CD1c-positive myeloid dendritic cell (primary cell): ENCODE measurements around the gene NPIPB8.
"Not testable (repeated sequence)": the region's sequence is repeated elsewhere in the genome, so short reads cannot be mapped to it uniquely, and the experiment has no call there.

Experiments used
- DNase-seq: peaks from one replicate; pipeline ENCODE4 v3.0.0-alpha.2; 2016; ENCODE audit errors: extremely low spot score

The NPIPB8 gene

GRCh38 chr16:28607116-28607623 is 30.7 kb upstream of the NPIPB8 start:
- DNase-seq, result no peak

DNA sequence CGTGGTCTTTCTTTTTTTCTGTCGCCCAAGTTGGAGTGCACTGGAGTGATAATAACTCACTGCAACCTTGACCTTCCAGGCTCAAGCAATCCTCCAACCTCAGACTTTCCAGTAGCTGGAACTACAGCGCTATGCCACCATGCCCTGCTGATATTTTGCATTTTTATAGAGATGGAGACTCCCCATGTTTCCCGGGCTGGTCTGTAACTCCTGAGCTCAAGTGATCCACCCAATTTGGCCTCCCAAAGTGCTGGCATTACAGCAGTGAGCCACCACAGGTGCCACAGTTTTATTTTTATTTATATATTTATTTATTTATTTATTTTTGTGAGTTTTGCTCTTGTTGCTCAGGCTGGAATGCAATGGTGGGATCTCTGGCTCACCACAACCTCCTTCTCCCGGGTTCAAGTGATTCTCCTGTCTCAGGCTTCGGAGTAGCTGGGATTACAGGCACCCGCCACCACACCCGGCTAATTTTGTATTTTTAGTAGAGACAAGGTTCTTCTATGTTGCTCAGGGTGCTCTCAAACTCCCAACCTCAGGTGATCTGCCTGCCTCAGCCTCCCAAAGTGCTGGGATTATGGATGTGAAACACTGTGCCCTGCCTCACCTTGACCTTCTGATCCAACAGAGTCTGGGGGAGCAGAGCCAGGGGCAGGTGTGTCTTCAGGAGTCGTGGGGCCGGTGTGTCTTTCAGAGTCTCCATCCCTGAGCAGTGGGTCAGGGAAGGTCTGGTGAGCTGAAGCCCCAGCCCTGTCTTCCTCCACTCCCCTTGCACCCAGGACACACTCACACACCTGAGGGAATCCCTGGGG is 30.0 kb upstream of the NPIPB8 start:
- not testable (repeated sequence) for DNase-seq

- not testable (repeated sequence) for DNase-seq
These were observed 29.4 kb upstream of the NPIPB8 start for GRCh38 chr16:28608496-28608808.

DNA sequence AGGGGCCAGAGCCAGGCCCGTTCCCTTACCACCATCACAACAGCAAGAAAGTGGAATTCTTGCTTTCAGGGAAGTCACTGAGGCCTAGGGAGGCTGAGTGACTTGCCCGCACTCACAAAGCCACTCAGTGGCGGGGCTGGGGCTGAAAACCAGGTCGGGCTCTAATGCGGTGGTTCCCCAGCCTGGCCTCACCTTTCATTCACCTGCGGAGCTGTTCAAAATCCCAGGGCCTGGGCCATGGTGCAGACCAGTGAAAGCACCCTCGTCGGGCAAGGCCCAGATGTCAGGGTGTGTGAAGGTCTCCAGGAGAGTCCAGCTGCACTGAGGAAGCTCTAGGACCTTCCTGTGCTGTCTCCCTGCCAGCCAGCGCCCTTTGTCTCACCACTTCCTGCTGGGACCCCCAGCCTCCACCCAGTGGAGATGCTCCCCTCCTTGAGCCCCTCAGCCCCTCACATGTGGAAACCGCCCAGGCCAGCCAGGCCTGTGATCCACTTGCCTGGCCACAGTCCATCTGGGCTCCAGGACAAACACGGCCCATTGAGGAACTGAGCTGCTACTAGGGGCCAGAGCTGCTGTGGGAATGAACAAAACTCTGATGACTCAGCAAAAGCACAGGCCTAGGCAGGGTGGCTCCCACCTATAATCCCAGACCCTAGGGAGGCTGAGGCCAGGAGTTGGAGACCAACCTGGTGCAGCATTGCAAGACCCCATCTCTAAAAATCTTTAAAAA is 28.8 kb upstream of the NPIPB8 start:
- DNase-seq, result not testable (repeated sequence)

- DNase-seq, result peak; percentile 41
These were observed 28.0 kb upstream of the NPIPB8 start, which contains the start of gene SULT1A1 for GRCh38 chr16:28609631-28610594. TSS of gene SULT1A1 (minus strand) at chr16:28610044. CDS start at chr16:28608855, 1,189 bp downstream.

- no peak for DNase-seq
These were observed 27.2 kb upstream of the NPIPB8 start for GRCh38 chr16:28610595-28611191.

- DNase-seq, result not testable (repeated sequence)
These were observed 25.2 kb upstream of the NPIPB8 start for GRCh38 chr16:28612359-28613280.

DNA sequence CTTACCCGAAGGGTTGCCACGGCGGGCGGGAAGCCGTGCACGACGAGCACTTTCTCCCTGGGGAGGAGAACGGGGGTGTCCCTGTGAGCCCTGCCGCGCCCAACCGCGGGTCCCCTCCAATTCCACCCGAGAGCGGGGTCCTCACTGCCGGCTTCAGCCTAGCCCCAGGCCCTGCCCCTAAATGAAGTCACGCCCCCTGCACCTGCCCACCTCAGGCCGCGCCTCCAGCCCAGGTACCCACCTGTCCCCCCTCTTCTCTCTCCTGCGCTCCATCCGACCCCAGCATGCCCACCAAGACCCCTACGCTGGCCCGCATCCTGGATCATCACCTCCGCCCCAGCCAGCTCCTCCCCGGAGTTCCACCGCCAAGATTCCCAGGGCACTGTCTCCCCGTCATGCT is 24.0 kb upstream of the NPIPB8 start:
- DNase-seq, result not testable (repeated sequence)

DNA sequence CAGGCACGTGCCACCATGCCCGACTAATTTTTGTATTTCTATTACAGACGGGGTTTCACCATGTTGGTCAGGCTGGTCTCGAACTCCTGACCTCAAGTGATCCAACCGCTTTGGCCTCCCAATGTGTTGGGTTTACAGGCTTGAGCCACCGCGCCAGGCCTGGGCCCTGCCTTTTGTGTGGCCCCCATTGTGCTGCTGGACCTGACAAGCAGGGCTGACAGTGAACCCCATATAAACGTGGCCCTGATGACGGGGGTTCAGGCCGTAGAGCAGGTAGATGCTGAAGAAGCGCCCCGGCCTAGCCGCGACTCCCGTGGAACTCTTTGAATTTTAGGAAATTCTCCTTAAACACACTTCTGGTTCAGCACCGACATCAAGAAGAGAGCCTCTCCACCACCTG is 23.3 kb upstream of the NPIPB8 start:
- DNase-seq, result not testable (repeated sequence)

GRCh38 chr16:28615486-28616223 is 22.2 kb upstream of the NPIPB8 start:
- peak; percentile 24 for DNase-seq

DNA sequence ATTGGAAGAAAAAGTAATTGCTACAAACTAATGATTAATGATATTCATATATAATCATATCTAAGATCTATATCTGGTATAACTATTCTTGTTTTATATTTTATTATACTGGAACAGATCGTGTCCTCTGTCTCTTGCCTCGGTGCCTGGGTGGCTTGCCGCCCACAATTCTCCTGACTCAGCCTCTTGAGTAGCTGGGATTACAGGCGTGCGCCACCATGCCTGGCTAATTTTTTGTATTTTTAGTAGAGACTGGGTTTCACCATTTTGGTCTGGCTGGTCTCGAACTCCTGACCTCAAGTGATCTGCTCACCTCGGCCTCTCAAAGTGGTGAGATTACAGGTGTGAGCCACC is 21.7 kb upstream of the NPIPB8 start:
- not testable (repeated sequence) for DNase-seq

DNA sequence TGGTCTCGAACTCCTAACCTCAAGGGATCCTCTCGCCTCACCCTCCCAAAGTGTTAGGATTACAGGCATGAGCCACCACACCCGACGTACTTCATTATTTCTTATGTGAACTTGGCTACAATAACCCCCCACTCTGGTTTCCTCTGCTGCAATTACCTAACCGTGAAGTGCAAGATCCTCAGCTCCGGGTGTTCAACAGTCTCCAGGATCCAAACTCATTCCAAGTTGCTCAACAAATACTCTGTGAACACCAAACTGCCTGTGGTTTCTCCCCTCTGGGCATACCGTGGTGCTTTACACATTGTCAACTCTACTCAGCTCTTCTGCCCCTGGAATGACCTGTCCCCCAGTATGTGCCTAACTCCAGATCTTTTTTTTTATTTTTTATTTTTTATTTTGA is 21.2 kb upstream of the NPIPB8 start:
- DNase-seq, result no peak

- no peak for DNase-seq
These were observed 20.0 kb upstream of the NPIPB8 start for GRCh38 chr16:28617874-28618273.

DNA sequence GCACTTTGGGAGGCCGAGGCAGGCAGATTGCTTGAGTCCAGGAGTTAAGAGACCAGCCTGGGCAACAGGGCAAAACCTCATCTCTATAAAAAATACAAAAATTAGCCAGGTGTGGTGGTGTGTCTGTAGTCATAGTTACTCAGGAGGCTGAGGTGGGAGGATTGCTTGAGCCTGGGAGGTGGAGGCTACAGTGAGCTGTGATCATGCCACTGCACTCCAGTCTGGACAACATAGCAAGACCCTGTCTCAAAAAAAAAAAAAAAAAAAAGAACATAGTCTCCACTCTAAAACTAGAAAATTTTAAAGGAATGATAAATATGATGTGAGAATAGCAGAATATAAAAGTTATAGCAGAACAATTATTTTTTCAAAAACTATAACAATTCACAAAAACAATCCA is 17.5 kb upstream of the NPIPB8 start:
- not testable (repeated sequence) for DNase-seq

GRCh38 chr16:28621481-28622155 is 16.2 kb upstream of the NPIPB8 start:
- no peak for DNase-seq

GRCh38 chr16:28622532-28623171 is 15.2 kb upstream of the NPIPB8 start:
- not testable (repeated sequence) for DNase-seq

DNA sequence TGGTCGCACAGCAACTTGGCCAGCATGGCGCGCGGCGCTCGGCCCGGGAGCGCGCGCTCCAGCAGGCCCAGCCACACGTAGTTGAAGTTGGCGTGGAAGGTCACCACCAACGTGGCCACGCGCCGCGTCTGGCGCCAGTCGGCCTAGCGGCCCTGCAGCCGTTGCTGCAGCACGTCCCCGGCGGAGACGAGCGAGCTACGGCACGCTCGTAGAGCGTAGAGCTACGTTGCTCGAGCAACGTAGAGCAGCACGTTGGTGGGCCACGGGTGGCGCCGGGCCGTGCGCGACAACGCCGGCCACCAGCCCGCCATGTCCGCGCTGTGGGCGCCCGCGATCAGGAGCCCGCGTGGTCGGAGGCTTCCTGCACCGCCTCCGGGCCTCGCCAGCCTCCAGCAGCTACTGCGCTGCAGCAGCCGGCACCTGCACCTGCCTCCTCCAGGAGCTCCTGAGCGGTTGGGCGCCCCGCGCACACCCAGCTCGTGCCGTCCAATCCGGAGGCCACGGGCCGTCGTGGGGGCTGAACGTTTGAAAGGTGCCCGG is 14.6 kb upstream of the NPIPB8 start:
- peak; percentile 59 for DNase-seq

DNA sequence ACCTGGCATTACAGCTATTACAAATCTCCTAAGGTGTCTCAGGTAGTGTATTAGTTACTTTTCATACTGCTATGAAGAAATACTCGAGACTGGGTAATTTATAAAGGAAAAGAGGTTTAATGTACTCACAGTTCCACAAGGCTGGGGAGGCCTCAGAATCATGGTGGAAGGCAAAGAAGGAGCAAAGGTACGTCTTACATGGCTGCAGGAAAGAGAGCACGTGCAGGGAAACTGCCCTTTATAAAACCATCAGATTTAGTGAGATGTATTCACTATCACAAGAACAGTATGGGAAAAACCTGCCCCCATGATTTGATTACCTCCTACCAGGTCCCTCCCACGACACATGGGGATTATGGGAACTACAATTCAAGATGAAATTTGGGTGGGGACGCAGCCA is 7.0 kb upstream of the NPIPB8 start:
- DNase-seq, result not testable (repeated sequence)
